ENCODE data around the gene XRCC5. TPM values are rescaled to one million over a fixed set of nuclear protein-coding genes. Genes with fewer than 3 reads are reported as not detected.

XRCC5 gene
- total RNA-seq, 2 donors from 2014 or later, result 492 to 493 TPM

DNA sequence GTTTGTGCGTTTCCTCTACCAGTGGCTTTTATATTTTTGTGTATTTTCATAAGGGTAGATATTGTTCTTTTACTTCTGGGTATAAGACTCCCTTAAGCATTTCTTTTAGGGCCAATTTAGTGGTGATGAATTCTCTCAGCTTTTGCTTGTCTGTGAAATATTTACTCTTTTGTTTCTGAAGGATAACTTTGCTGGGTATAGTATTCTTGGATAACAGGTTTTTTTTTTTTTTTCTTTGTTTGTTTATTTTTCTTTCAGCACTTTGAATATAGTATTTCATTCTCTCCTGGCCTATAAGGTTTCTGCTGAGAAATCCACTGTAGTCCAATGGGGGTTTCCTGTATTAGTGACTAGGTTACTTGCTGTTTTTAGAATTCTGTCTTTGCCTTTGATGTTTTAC is 122.7 kb downstream of the XRCC5 start:
- no peak overlapping the region for H3K27ac Mint-ChIP-seq
- H3K9me3 Mint-ChIP-seq, result peaks cover 25% of the 10 kb centered on the region
- TF ChIP-seq, protein P1, sequence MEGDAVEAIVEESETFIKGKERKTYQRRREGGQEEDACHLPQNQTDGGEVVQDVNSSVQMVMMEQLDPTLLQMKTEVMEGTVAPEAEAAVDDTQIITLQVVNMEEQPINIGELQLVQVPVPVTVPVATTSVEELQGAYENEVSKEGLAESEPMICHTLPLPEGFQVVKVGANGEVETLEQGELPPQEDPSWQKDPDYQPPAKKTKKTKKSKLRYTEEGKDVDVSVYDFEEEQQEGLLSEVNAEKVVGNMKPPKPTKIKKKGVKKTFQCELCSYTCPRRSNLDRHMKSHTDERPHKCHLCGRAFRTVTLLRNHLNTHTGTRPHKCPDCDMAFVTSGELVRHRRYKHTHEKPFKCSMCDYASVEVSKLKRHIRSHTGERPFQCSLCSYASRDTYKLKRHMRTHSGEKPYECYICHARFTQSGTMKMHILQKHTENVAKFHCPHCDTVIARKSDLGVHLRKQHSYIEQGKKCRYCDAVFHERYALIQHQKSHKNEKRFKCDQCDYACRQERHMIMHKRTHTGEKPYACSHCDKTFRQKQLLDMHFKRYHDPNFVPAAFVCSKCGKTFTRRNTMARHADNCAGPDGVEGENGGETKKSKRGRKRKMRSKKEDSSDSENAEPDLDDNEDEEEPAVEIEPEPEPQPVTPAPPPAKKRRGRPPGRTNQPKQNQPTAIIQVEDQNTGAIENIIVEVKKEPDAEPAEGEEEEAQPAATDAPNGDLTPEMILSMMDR (conservative IDR thresholded peaks at IDR 0.05), result no peak
- Histone ChIP-seq H3K9ac (ENCODE audit: extremely low read depth, low read length, poor library complexity, severe bottlenecking) (no peak overlapping the region), H3K9me3 (ENCODE audit: control insufficient read depth, low read length) (peaks cover 28% of the 10 kb centered on the region), H3K4me3 (ENCODE audit: low read length) (no peak overlapping the region), H3K27me3 (ENCODE audit: control insufficient read depth, insufficient read depth, low read length, poor library complexity, severe bottlenecking) (no peaks in the 10 kb centered on the region), H3K36me3 (ENCODE audit: control insufficient read depth, insufficient read depth, low read length) (no peaks in the 10 kb centered on the region), H3K27ac (ENCODE audit: low read depth, low read length) (no peak overlapping the region), H3K4me1 (ENCODE audit: control insufficient read depth, insufficient read depth, low read length) (no peaks in the 10 kb centered on the region)
- no peaks in the 10 kb centered on the region for H3K4me1 Mint-ChIP-seq
- peaks cover 3% of the 10 kb centered on the region for H3K27me3 Mint-ChIP-seq (ENCODE audit: insufficient read depth)
- WGBS, 2 experiments (ENCODE audit: insufficient coverage in 1 of 2, insufficient read length in 1 of 2), result 0% methylated on average over 1 of the region's 1 CpG; no CpG with 5 or more reads in 1 of the 2 experiments
- H3K36me3 Mint-ChIP-seq (ENCODE audit: low read depth), result peaks cover 2% of the 10 kb centered on the region
- no peak overlapping the region for H3K4me3 Mint-ChIP-seq
- no peak for DNase-seq

DNA sequence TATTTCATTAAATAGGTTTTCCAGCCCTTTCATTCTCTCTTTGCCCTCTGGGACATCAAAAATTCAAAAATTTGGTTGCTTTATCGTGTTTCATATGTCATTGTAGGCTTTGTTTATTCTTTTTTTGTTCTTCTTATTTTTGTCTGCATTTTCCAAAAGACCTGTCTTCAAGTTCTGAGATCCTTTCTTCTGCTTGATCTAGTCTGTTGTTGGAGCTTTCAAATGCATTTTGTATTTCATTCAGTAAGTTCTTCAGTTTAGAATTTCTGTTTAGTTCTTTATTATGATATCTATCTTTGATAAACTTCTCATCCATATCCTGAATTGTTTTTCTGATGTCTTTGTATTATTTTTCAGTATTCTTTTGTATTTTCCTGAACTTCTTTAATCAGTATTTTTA is 123.6 kb downstream of the XRCC5 start:
- Histone ChIP-seq H3K4me1 (ENCODE audit: control insufficient read depth, insufficient read depth, low read length) (no peaks in the 10 kb centered on the region), H3K4me3 (ENCODE audit: low read length) (no peak overlapping the region), H3K9ac (ENCODE audit: extremely low read depth, low read length, poor library complexity, severe bottlenecking) (no peak overlapping the region), H3K27ac (ENCODE audit: low read depth, low read length) (no peak overlapping the region), H3K9me3 (ENCODE audit: control insufficient read depth, low read length) (peaks cover 28% of the 10 kb centered on the region), H3K36me3 (ENCODE audit: control insufficient read depth, insufficient read depth, low read length) (no peaks in the 10 kb centered on the region), H3K27me3 (ENCODE audit: control insufficient read depth, insufficient read depth, low read length, poor library complexity, severe bottlenecking) (no peaks in the 10 kb centered on the region)
- H3K9me3 Mint-ChIP-seq, result peaks cover 25% of the 10 kb centered on the region
- TF ChIP-seq, protein P1 (conservative IDR thresholded peaks at IDR 0.05), result no peak
- H3K4me1 Mint-ChIP-seq, result no peaks in the 10 kb centered on the region
- 88 to 100% methylated on average over 1 of the region's 1 CpG for WGBS, 2 experiments (ENCODE audit: insufficient coverage in 1 of 2, insufficient read length in 1 of 2)
- H3K36me3 Mint-ChIP-seq (ENCODE audit: low read depth), result peaks cover 2% of the 10 kb centered on the region
- no peak for DNase-seq
- peaks cover 3% of the 10 kb centered on the region for H3K27me3 Mint-ChIP-seq (ENCODE audit: insufficient read depth)
- H3K4me3 Mint-ChIP-seq, result no peak overlapping the region
- H3K27ac Mint-ChIP-seq, result no peak overlapping the region

DNA sequence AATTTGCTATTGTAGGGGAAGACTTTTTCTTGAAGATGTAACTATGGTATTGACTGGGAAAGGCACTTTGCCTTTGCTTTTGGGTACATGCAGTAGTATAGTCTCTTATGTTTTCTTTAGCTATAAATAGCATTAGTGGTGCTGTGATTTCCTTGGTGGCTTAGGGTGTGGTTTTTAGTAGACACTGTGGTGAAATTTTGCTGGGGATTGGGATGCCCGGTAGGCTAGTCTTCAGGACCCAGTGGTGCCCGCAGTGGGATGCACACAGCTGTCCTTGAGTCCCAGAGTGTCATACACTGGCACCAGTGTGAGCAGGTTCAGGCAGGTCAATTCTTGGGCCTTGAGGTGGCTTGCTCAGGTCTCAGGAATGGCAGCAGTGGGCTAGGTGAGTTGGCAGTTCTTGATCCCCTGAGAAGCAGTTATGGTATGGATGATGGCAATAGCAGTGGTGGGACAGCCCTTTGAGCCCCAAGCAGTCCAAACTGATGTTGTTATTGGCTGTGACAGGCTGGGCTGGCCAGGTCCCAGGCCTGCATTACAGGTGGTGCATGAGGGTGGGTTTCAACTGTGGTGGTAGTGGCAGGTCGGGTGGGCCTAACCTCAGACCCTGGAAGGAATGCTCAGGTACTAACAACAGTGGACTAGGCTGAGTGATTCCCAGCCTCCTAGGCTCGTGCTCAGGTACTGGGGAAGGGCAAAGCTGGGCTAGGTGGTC is 124.3 kb downstream of the XRCC5 start:
- no peak for DNase-seq
- Histone ChIP-seq H3K4me3 (ENCODE audit: low read length) (no peak overlapping the region), H3K27ac (ENCODE audit: low read depth, low read length) (no peak overlapping the region), H3K36me3 (ENCODE audit: control insufficient read depth, insufficient read depth, low read length) (no peaks in the 10 kb centered on the region), H3K4me1 (ENCODE audit: control insufficient read depth, insufficient read depth, low read length) (no peaks in the 10 kb centered on the region), H3K9me3 (ENCODE audit: control insufficient read depth, low read length) (peaks cover 28% of the 10 kb centered on the region), H3K27me3 (ENCODE audit: control insufficient read depth, insufficient read depth, low read length, poor library complexity, severe bottlenecking) (no peaks in the 10 kb centered on the region), H3K9ac (ENCODE audit: extremely low read depth, low read length, poor library complexity, severe bottlenecking) (no peak overlapping the region)
- WGBS, 2 experiments (ENCODE audit: insufficient coverage in 1 of 2, insufficient read length in 1 of 2), result 86 to 88% methylated on average over 4 of the region's 4 CpGs
- Mint-ChIP-seq H3K4me1 (no peaks in the 10 kb centered on the region), H3K27me3 (ENCODE audit: insufficient read depth) (peaks cover 3% of the 10 kb centered on the region), H3K36me3 (ENCODE audit: low read depth) (peaks cover 2% of the 10 kb centered on the region), H3K9me3 (peaks cover 24% of the 10 kb centered on the region), H3K4me3 (no peak overlapping the region), H3K27ac (no peak overlapping the region)
- TF ChIP-seq, protein P1 (conservative IDR thresholded peaks at IDR 0.05), result no peak
